Measurements from ENCODE around the gene PPFIA1. TPM values are rescaled to one million over a fixed set of nuclear protein-coding genes. Genes with fewer than 3 reads are reported as not detected.
A peak's percentile ranks its signal among the peaks of the same experiment; 100 is the strongest.

The PPFIA1 gene
- total RNA-seq, 2 donors from 2014 or later, result 105 to 118 TPM

- no peaks in the 10 kb centered on the region for H3K9me3 ChIP-seq (ENCODE audit: control insufficient read depth, low read length)
- TF ChIP-seq, protein P1, sequence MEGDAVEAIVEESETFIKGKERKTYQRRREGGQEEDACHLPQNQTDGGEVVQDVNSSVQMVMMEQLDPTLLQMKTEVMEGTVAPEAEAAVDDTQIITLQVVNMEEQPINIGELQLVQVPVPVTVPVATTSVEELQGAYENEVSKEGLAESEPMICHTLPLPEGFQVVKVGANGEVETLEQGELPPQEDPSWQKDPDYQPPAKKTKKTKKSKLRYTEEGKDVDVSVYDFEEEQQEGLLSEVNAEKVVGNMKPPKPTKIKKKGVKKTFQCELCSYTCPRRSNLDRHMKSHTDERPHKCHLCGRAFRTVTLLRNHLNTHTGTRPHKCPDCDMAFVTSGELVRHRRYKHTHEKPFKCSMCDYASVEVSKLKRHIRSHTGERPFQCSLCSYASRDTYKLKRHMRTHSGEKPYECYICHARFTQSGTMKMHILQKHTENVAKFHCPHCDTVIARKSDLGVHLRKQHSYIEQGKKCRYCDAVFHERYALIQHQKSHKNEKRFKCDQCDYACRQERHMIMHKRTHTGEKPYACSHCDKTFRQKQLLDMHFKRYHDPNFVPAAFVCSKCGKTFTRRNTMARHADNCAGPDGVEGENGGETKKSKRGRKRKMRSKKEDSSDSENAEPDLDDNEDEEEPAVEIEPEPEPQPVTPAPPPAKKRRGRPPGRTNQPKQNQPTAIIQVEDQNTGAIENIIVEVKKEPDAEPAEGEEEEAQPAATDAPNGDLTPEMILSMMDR (conservative IDR thresholded peaks at IDR 0.05), result no peak
- H3K4me3 Mint-ChIP-seq, result no peak overlapping the region
- no peak for DNase-seq
- peaks cover 9% of the 10 kb centered on the region for H3K4me1 ChIP-seq (ENCODE audit: control insufficient read depth, insufficient read depth, low read length)
- H3K9me3 Mint-ChIP-seq, result no peaks in the 10 kb centered on the region
- H3K4me1 Mint-ChIP-seq, result peaks cover 34% of the 10 kb centered on the region
- H3K27me3 ChIP-seq (ENCODE audit: control insufficient read depth, insufficient read depth, low read length, poor library complexity, severe bottlenecking), result no peaks in the 10 kb centered on the region
- WGBS, 2 experiments (ENCODE audit: insufficient coverage in 1 of 2, insufficient read length in 1 of 2), result 90 to 92% methylated on average over 2 to 3 of the region's 3 CpGs
- H3K27me3 Mint-ChIP-seq (ENCODE audit: insufficient read depth), result no peaks in the 10 kb centered on the region
- no peak overlapping the region for H3K9ac ChIP-seq (ENCODE audit: extremely low read depth, low read length, poor library complexity, severe bottlenecking)
- H3K36me3 Mint-ChIP-seq (ENCODE audit: low read depth), result peaks cover 57% of the 10 kb centered on the region
- H3K4me3 ChIP-seq (ENCODE audit: low read length), result no peak overlapping the region
- H3K27ac ChIP-seq (ENCODE audit: low read depth, low read length), result no peak overlapping the region
- peaks cover 87% of the 10 kb centered on the region for H3K36me3 ChIP-seq (ENCODE audit: control insufficient read depth, insufficient read depth, low read length)
- no peak overlapping the region for H3K27ac Mint-ChIP-seq
These were observed 35.0 kb downstream of the PPFIA1 start for GRCh38 chr11:70305501-70305900.

GRCh38 chr11:70306586-70307033, 36.1 kb downstream of the PPFIA1 start:
- WGBS, 2 experiments (ENCODE audit: insufficient coverage in 1 of 2, insufficient read length in 1 of 2), result 87 to 100% methylated on average over 2 to 4 of the region's 4 CpGs
- DNase-seq, result no peak
- peaks cover 30% of the 10 kb centered on the region for H3K4me1 Mint-ChIP-seq
- H3K36me3 ChIP-seq (ENCODE audit: control insufficient read depth, insufficient read depth, low read length), result peaks cover 88% of the 10 kb centered on the region
- no peak overlapping the region for H3K27ac ChIP-seq (ENCODE audit: low read depth, low read length)
- H3K4me3 ChIP-seq (ENCODE audit: low read length), result no peak overlapping the region
- no peak overlapping the region for H3K9ac ChIP-seq (ENCODE audit: extremely low read depth, low read length, poor library complexity, severe bottlenecking)
- peaks cover 59% of the 10 kb centered on the region for H3K36me3 Mint-ChIP-seq (ENCODE audit: low read depth)
- H3K27me3 ChIP-seq (ENCODE audit: control insufficient read depth, insufficient read depth, low read length, poor library complexity, severe bottlenecking), result no peaks in the 10 kb centered on the region
- no peak overlapping the region for H3K4me3 Mint-ChIP-seq
- TF ChIP-seq, protein P1 (conservative IDR thresholded peaks at IDR 0.05), result no peak
- H3K4me1 ChIP-seq (ENCODE audit: control insufficient read depth, insufficient read depth, low read length), result peaks cover 5% of the 10 kb centered on the region
- no peaks in the 10 kb centered on the region for H3K27me3 Mint-ChIP-seq (ENCODE audit: insufficient read depth)
- H3K9me3 Mint-ChIP-seq, result no peaks in the 10 kb centered on the region
- H3K9me3 ChIP-seq (ENCODE audit: control insufficient read depth, low read length), result no peaks in the 10 kb centered on the region
- H3K27ac Mint-ChIP-seq, result peak overlapping the region; percentile 30

GRCh38 chr11:70307176-70307575, 36.7 kb downstream of the PPFIA1 start:
- Mint-ChIP-seq H3K27me3 (ENCODE audit: insufficient read depth) (no peaks in the 10 kb centered on the region), H3K9me3 (no peaks in the 10 kb centered on the region), H3K4me1 (peaks cover 28% of the 10 kb centered on the region), H3K4me3 (no peak overlapping the region), H3K27ac (no peak overlapping the region), H3K36me3 (ENCODE audit: low read depth) (peaks cover 58% of the 10 kb centered on the region)
- peaks cover 5% of the 10 kb centered on the region for H3K4me1 ChIP-seq (ENCODE audit: control insufficient read depth, insufficient read depth, low read length)
- no peak overlapping the region for H3K27ac ChIP-seq (ENCODE audit: low read depth, low read length)
- no peak overlapping the region for H3K9ac ChIP-seq (ENCODE audit: extremely low read depth, low read length, poor library complexity, severe bottlenecking)
- H3K27me3 ChIP-seq (ENCODE audit: control insufficient read depth, insufficient read depth, low read length, poor library complexity, severe bottlenecking), result no peaks in the 10 kb centered on the region
- DNase-seq, result no peak
- 89 to 100% methylated on average over 2 to 3 of the region's 3 CpGs for WGBS, 2 experiments (ENCODE audit: insufficient coverage in 1 of 2, insufficient read length in 1 of 2)
- H3K36me3 ChIP-seq (ENCODE audit: control insufficient read depth, insufficient read depth, low read length), result peaks cover 88% of the 10 kb centered on the region
- TF ChIP-seq, protein P1 (conservative IDR thresholded peaks at IDR 0.05), result no peak
- no peak overlapping the region for H3K4me3 ChIP-seq (ENCODE audit: low read length)
- H3K9me3 ChIP-seq (ENCODE audit: control insufficient read depth, low read length), result no peaks in the 10 kb centered on the region
